ENCODE data around the gene FLT1. TPM values are rescaled to one million over a fixed set of nuclear protein-coding genes. Genes with fewer than 3 reads are reported as not detected.

Gene FLT1
- total RNA-seq, 3 donors from 2014 or later: 14.7 to 29.0 (median 18.8) TPM

- Mint-ChIP-seq H3K4me3 (no peak overlapping the region), H3K4me1 (ENCODE audit: low read depth) (peaks cover 12% of the 10 kb centered on the region), H3K36me3 (ENCODE audit: insufficient read depth) (peaks cover 5% of the 10 kb centered on the region), H3K9me3 (no peaks in the 10 kb centered on the region), H3K27me3 (ENCODE audit: low read depth) (peaks cover 6% of the 10 kb centered on the region)
- DNase-seq (no peak), ATAC-seq (no peak)
These were observed 69.1 kb downstream of the FLT1 start for GRCh38 chr13:28425793-28426192.

- ATAC-seq (no peak), DNase-seq (no peak)
- Mint-ChIP-seq H3K36me3 (ENCODE audit: insufficient read depth) (peaks cover 5% of the 10 kb centered on the region), H3K27me3 (ENCODE audit: low read depth) (peaks cover 6% of the 10 kb centered on the region), H3K9me3 (no peaks in the 10 kb centered on the region), H3K4me1 (ENCODE audit: low read depth) (peaks cover 12% of the 10 kb centered on the region), H3K4me3 (no peak overlapping the region)
These were observed 70.4 kb downstream of the FLT1 start for GRCh38 chr13:28424541-28424940.

- Mint-ChIP-seq H3K9me3 (no peaks in the 10 kb centered on the region), H3K27me3 (ENCODE audit: low read depth) (peaks cover 6% of the 10 kb centered on the region), H3K4me3 (no peak overlapping the region), H3K36me3 (ENCODE audit: insufficient read depth) (peaks cover 5% of the 10 kb centered on the region), H3K4me1 (ENCODE audit: low read depth) (peaks cover 12% of the 10 kb centered on the region)
- ATAC-seq (no peak), DNase-seq (no peak)
These were observed 71.9 kb downstream of the FLT1 start for GRCh38 chr13:28423010-28423409.

GRCh38 chr13:28421676-28422410 is 73.1 kb downstream of the FLT1 start:
- Mint-ChIP-seq H3K4me3 (no peak overlapping the region), H3K4me1 (ENCODE audit: low read depth) (peaks cover 12% of the 10 kb centered on the region), H3K27me3 (ENCODE audit: low read depth) (peaks cover 6% of the 10 kb centered on the region), H3K36me3 (ENCODE audit: insufficient read depth) (peaks cover 5% of the 10 kb centered on the region), H3K9me3 (no peaks in the 10 kb centered on the region)
- ATAC-seq: no peak
- no peak for DNase-seq

- Mint-ChIP-seq H3K4me3 (no peak overlapping the region), H3K36me3 (ENCODE audit: insufficient read depth) (no peaks in the 10 kb centered on the region), H3K27me3 (ENCODE audit: low read depth) (no peaks in the 10 kb centered on the region), H3K4me1 (ENCODE audit: low read depth) (peaks cover 12% of the 10 kb centered on the region), H3K9me3 (no peaks in the 10 kb centered on the region)
- DNase-seq (no peak), ATAC-seq (no peak)
These were observed 74.2 kb downstream of the FLT1 start for GRCh38 chr13:28420704-28421103.

GRCh38 chr13:28415994-28416421 is 78.9 kb downstream of the FLT1 start:
- H3K27me3 Mint-ChIP-seq (ENCODE audit: low read depth): peaks cover 3% of the 10 kb centered on the region
- ATAC-seq (no peak), DNase-seq (no peak)
- no peak overlapping the region for H3K4me3 Mint-ChIP-seq
- no peaks in the 10 kb centered on the region for H3K9me3 Mint-ChIP-seq
- no peaks in the 10 kb centered on the region for H3K36me3 Mint-ChIP-seq (ENCODE audit: insufficient read depth)
- H3K4me1 Mint-ChIP-seq (ENCODE audit: low read depth): no peaks in the 10 kb centered on the region

- H3K9me3 Mint-ChIP-seq: no peaks in the 10 kb centered on the region
- peaks cover 6% of the 10 kb centered on the region for H3K27me3 Mint-ChIP-seq (ENCODE audit: low read depth)
- H3K4me3 Mint-ChIP-seq: no peak overlapping the region
- ATAC-seq (no peak), DNase-seq (no peak)
- H3K36me3 Mint-ChIP-seq (ENCODE audit: insufficient read depth): no peaks in the 10 kb centered on the region
- H3K4me1 Mint-ChIP-seq (ENCODE audit: low read depth): peaks cover 2% of the 10 kb centered on the region
These were observed 80.9 kb downstream of the FLT1 start for GRCh38 chr13:28413999-28414398.

GRCh38 chr13:28412981-28413380 is 81.9 kb downstream of the FLT1 start:
- Mint-ChIP-seq H3K27me3 (ENCODE audit: low read depth) (peaks cover 9% of the 10 kb centered on the region), H3K4me1 (ENCODE audit: low read depth) (peaks cover 9% of the 10 kb centered on the region), H3K9me3 (no peaks in the 10 kb centered on the region), H3K4me3 (no peak overlapping the region), H3K36me3 (ENCODE audit: insufficient read depth) (no peaks in the 10 kb centered on the region)
- DNase-seq (no peak), ATAC-seq (no peak)

GRCh38 chr13:28411831-28412353 is 83.0 kb downstream of the FLT1 start:
- DNase-seq: no peak
- Mint-ChIP-seq H3K4me3 (no peak overlapping the region), H3K36me3 (ENCODE audit: insufficient read depth) (no peaks in the 10 kb centered on the region), H3K27me3 (ENCODE audit: low read depth) (peaks cover 10% of the 10 kb centered on the region), H3K4me1 (ENCODE audit: low read depth) (peaks cover 9% of the 10 kb centered on the region), H3K9me3 (no peaks in the 10 kb centered on the region)
- ATAC-seq: no peak

- DNase-seq (no peak), ATAC-seq (no peak)
- peaks cover 10% of the 10 kb centered on the region for H3K27me3 Mint-ChIP-seq (ENCODE audit: low read depth)
- H3K36me3 Mint-ChIP-seq (ENCODE audit: insufficient read depth): no peaks in the 10 kb centered on the region
- H3K4me1 Mint-ChIP-seq (ENCODE audit: low read depth): peaks cover 9% of the 10 kb centered on the region
- H3K4me3 Mint-ChIP-seq: no peak overlapping the region
- no peaks in the 10 kb centered on the region for H3K9me3 Mint-ChIP-seq
These were observed 84.8 kb downstream of the FLT1 start for GRCh38 chr13:28410096-28410495.

GRCh38 chr13:28409648-28410047 is 85.3 kb downstream of the FLT1 start:
- no peak for ATAC-seq
- Mint-ChIP-seq H3K36me3 (ENCODE audit: insufficient read depth) (no peaks in the 10 kb centered on the region), H3K4me1 (ENCODE audit: low read depth) (peaks cover 9% of the 10 kb centered on the region)

GRCh38 chr13:28408863-28409262 is 86.1 kb downstream of the FLT1 start:
- ATAC-seq: no peak
- Mint-ChIP-seq H3K36me3 (ENCODE audit: insufficient read depth) (peaks cover 2% of the 10 kb centered on the region), H3K4me1 (ENCODE audit: low read depth) (peaks cover 9% of the 10 kb centered on the region), H3K9me3 (no peaks in the 10 kb centered on the region), H3K4me3 (no peak overlapping the region), H3K27me3 (ENCODE audit: low read depth) (peaks cover 7% of the 10 kb centered on the region)
- no peak for DNase-seq

More at GRCh38 chr13:28409648-28410047, 85.3 kb downstream of the FLT1 start:
- H3K9me3 Mint-ChIP-seq: no peaks in the 10 kb centered on the region
- DNase-seq: no peak
- H3K27me3 Mint-ChIP-seq (ENCODE audit: low read depth): peaks cover 10% of the 10 kb centered on the region
- no peak overlapping the region for H3K4me3 Mint-ChIP-seq

GRCh38 chr13:28408235-28408848 is 86.6 kb downstream of the FLT1 start:
- ATAC-seq (no peak), DNase-seq (no peak)
- Mint-ChIP-seq H3K36me3 (ENCODE audit: insufficient read depth) (peaks cover 2% of the 10 kb centered on the region), H3K27me3 (ENCODE audit: low read depth) (peaks cover 7% of the 10 kb centered on the region), H3K4me3 (no peak overlapping the region), H3K9me3 (no peaks in the 10 kb centered on the region), H3K4me1 (ENCODE audit: low read depth) (peaks cover 9% of the 10 kb centered on the region)

GRCh38 chr13:28406733-28407266 is 88.1 kb downstream of the FLT1 start:
- peaks cover 2% of the 10 kb centered on the region for H3K36me3 Mint-ChIP-seq (ENCODE audit: insufficient read depth)
- ATAC-seq (no peak), DNase-seq (no peak)
- H3K4me1 Mint-ChIP-seq (ENCODE audit: low read depth): peaks cover 9% of the 10 kb centered on the region
- H3K27me3 Mint-ChIP-seq (ENCODE audit: low read depth): peaks cover 7% of the 10 kb centered on the region
- H3K4me3 Mint-ChIP-seq: no peak overlapping the region
- no peaks in the 10 kb centered on the region for H3K9me3 Mint-ChIP-seq

GRCh38 chr13:28402057-28402381 is 92.9 kb downstream of the FLT1 start:
- Mint-ChIP-seq H3K4me1 (ENCODE audit: low read depth) (peaks cover 2% of the 10 kb centered on the region), H3K36me3 (ENCODE audit: insufficient read depth) (peaks cover 2% of the 10 kb centered on the region), H3K27me3 (ENCODE audit: low read depth) (no peaks in the 10 kb centered on the region), H3K4me3 (no peak overlapping the region), H3K9me3 (no peaks in the 10 kb centered on the region)
- no peak for DNase-seq
- ATAC-seq: no peak
